D341Med (cell line): Measurements from ENCODE around the gene CD300LG.
"Not testable (repeated sequence)": the region's sequence is repeated elsewhere in the genome, so short reads cannot be mapped to it uniquely, and the experiment has no call there.

ENCODE experiments used
- DNase-seq: peaks from one replicate; pipeline ENCODE4 v3.0.0; 2012; ENCODE audit warnings: low spot score

The CD300LG gene

GRCh38 chr17:43855061-43855460 is 8.1 kb downstream of the CD300LG start:
- DNase-seq, result peak; percentile 30

GRCh38 chr17:43856141-43856540 is 9.2 kb downstream of the CD300LG start:
- DNase-seq, result peak; percentile 80

GRCh38 chr17:43857141-43857540 is 10.2 kb downstream of the CD300LG start:
- peak; percentile 35 for DNase-seq

- peak; percentile 32 for DNase-seq
These were observed 11.1 kb downstream of the CD300LG start for GRCh38 chr17:43857957-43858600.

- no peak for DNase-seq
These were observed 13.2 kb downstream of the CD300LG start for GRCh38 chr17:43860077-43860725.

- DNase-seq, result no peak
These were observed 14.1 kb downstream of the CD300LG start for GRCh38 chr17:43860927-43861622.

- no peak for DNase-seq
These were observed 15.0 kb downstream of the CD300LG start for GRCh38 chr17:43861960-43862359.

- DNase-seq, result no peak
These were observed 17.4 kb downstream of the CD300LG start for GRCh38 chr17:43864161-43864984.

- DNase-seq, result no peak
These were observed 21.4 kb downstream of the CD300LG start for GRCh38 chr17:43868226-43868994.

- DNase-seq, result not testable (repeated sequence)
These were observed 22.1 kb downstream of the CD300LG start for GRCh38 chr17:43869031-43869430.

GRCh38 chr17:43871946-43872690 is 25.1 kb downstream of the CD300LG start:
- DNase-seq, result no peak

- peak; percentile 53 for DNase-seq
These were observed 26.1 kb downstream of the CD300LG start for GRCh38 chr17:43873091-43873490.

- no peak for DNase-seq
These were observed 26.8 kb downstream of the CD300LG start for GRCh38 chr17:43873815-43874214.

GRCh38 chr17:43874293-43874692 is 27.3 kb downstream of the CD300LG start:
- no peak for DNase-seq

GRCh38 chr17:43875476-43876147 is 28.6 kb downstream of the CD300LG start:
- DNase-seq, result no peak

- DNase-seq, result peak; percentile 35
These were observed 30.1 kb downstream of the CD300LG start for GRCh38 chr17:43877031-43877430.

GRCh38 chr17:43877451-43878155 is 30.6 kb downstream of the CD300LG start:
- peak; percentile 37 for DNase-seq

- DNase-seq, result peak; percentile 97
These were observed 31.5 kb downstream of the CD300LG start for GRCh38 chr17:43878260-43879175.
